ENCODE results near the gene ARAP3.

Gene ARAP3

GRCh38 chr5:141716468-141716867 lies 34.4 kb upstream of the ARAP3 start:
- in situ Hi-C loops (cut with HindIII; ENCODE audit: low pct_ligation_motif_present, low sequenced_read_pairs) = no loop called here

GRCh38 chr5:141716009-141716408 lies 34.0 kb upstream of the ARAP3 start:
- peaks cover 4% of the 10 kb centered on the region for H3K27me3 ChIP-seq (replicated peaks)
- H3K27ac ChIP-seq = no peak overlapping the region
- no peak overlapping the region for H3K4me3 ChIP-seq (ENCODE audit: low read depth, low read length)
- H3K36me3 ChIP-seq (replicated peaks) = no peaks in the 10 kb centered on the region
- no peak for DNase-seq
- TF ChIP-seq CTCF (IDR thresholded peaks at IDR 0.05; ENCODE audit: low read depth, low read length, missing control alignments) = no peak
- in situ Hi-C loops (cut with HindIII; ENCODE audit: low pct_ligation_motif_present, low sequenced_read_pairs) = no loop called here

More at GRCh38 chr5:141716468-141716867, 34.4 kb upstream of the ARAP3 start:
- Histone ChIP-seq H3K27me3 (replicated peaks) (peaks cover 4% of the 10 kb centered on the region), H3K4me3 (ENCODE audit: low read depth, low read length) (no peak overlapping the region), H3K36me3 (replicated peaks) (no peaks in the 10 kb centered on the region), H3K27ac (no peak overlapping the region)
- TF ChIP-seq CTCF (IDR thresholded peaks at IDR 0.05; ENCODE audit: low read depth, low read length, missing control alignments) = no peak
- no peak for DNase-seq

- no peak overlapping the region for H3K27ac ChIP-seq
- TF ChIP-seq CTCF (IDR thresholded peaks at IDR 0.05; ENCODE audit: low read depth, low read length, missing control alignments) = no peak
- in situ Hi-C loops (cut with HindIII; ENCODE audit: low pct_ligation_motif_present, low sequenced_read_pairs) = no loop called here
- H3K27me3 ChIP-seq (replicated peaks) = peaks cover 4% of the 10 kb centered on the region
- no peaks in the 10 kb centered on the region for H3K36me3 ChIP-seq (replicated peaks)
- no peak overlapping the region for H3K4me3 ChIP-seq (ENCODE audit: low read depth, low read length)
- DNase-seq = no peak
Observed at GRCh38 chr5:141715346-141715905, 33.4 kb upstream of the ARAP3 start.

GRCh38 chr5:141714542-141715310 lies 32.7 kb upstream of the ARAP3 start:
- TF ChIP-seq CTCF (IDR thresholded peaks at IDR 0.05; ENCODE audit: low read depth, low read length, missing control alignments) = no peak
- H3K36me3 ChIP-seq (replicated peaks) = no peaks in the 10 kb centered on the region
- H3K4me3 ChIP-seq (ENCODE audit: low read depth, low read length) = no peak overlapping the region
- peaks cover 4% of the 10 kb centered on the region for H3K27me3 ChIP-seq (replicated peaks)
- H3K27ac ChIP-seq = no peak overlapping the region
- in situ Hi-C loops (cut with HindIII; ENCODE audit: low pct_ligation_motif_present, low sequenced_read_pairs) = no loop called here
- DNase-seq = no peak

- Histone ChIP-seq H3K36me3 (replicated peaks) (no peaks in the 10 kb centered on the region), H3K4me3 (ENCODE audit: low read depth, low read length) (no peak overlapping the region), H3K27me3 (replicated peaks) (peaks cover 2% of the 10 kb centered on the region), H3K27ac (no peak overlapping the region)
- no peak for DNase-seq
- in situ Hi-C loops (cut with HindIII; ENCODE audit: low pct_ligation_motif_present, low sequenced_read_pairs) = no loop called here
- TF ChIP-seq CTCF (IDR thresholded peaks at IDR 0.05; ENCODE audit: low read depth, low read length, missing control alignments) = no peak
Observed at GRCh38 chr5:141713616-141714309, 31.7 kb upstream of the ARAP3 start.
